ENCODE measurements around the gene CALR3. TPM values are rescaled to one million over a fixed set of nuclear protein-coding genes. Genes with fewer than 3 reads are reported as not detected.
"Not testable (repeated sequence)": the region's sequence is repeated elsewhere in the genome, so short reads cannot be mapped to it uniquely, and the experiment has no call there.

Gene CALR3
- total and polyA plus RNA-seq, 10 of the 15 experiments (the other 5 are each of a cell fraction or from before 2014, with no cell fraction given), result 0.05 to 0.45 (median 0.12) TPM; not detected in 2

- TF ChIP-seq HDAC2 (IDR thresholded peaks at IDR 0.05) (no peak), FOS (IDR thresholded peaks at IDR 0.05; ENCODE audit: borderline replicate concordance, extremely low read depth, insufficient read length) (no peak), ZNF24 (IDR thresholded peaks at IDR 0.05) (no peak)
Measured at GRCh38 chr19:16467581-16467980, 28.4 kb downstream of the CALR3 start (continued).

DNA sequence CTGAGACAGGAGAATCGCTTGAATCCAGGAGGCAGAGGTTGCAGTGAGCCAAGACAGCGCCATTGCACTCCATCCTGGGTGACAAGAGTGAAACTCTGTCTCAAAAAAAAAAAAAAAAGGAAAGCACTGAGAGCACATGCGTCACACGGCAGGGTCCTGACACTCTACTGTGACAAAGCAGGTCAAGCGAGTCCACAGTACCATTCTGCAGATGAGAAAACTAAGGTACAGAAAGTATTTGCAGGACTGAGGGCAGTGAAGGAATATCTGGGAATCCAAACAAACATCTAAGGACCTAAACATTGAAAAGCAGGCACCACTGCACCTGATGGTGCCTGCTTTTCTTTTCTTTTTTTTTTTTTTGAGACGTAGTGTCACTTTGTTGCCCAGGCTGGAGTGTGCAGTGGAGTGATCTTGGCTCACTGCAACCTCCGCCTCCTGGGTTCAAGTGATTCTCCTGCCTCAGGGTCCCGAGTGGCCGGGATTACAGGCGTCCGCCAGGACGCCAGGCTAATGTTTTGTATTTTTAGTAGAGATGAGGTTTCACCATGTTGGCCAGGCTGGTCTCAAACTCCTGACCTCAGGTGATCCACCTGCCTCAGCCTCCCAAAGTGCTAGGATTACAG lies 29.1 kb downstream of the CALR3 start:
- H3K27me3 ChIP-seq (replicated peaks in 1 of 2; ENCODE audit: control insufficient read depth in 2 of 2, insufficient read depth in 2 of 2, low read length in 1 of 2); intact Hi-C loops (cut with micrococcal nuclease; ENCODE audit: unreplicated experiment); CTCF ChIA-PET; H3K36me3 ChIP-seq (ENCODE audit: control insufficient read depth in 2 of 2, insufficient read depth in 2 of 2, low read length in 1 of 2); H2AFZ ChIP-seq (ENCODE audit: control insufficient read depth, low read depth, low read length); H3K4me2 ChIP-seq (ENCODE audit: control insufficient read depth, insufficient read depth); H3K4me3 ChIP-seq; POLR2A ChIA-PET; FAIRE-seq; H3K9ac ChIP-seq (ENCODE audit: control insufficient read depth, insufficient read depth, low read length); ATAC-seq; in situ Hi-C loops (cut with MboI); H3K27ac ChIP-seq (ENCODE audit: control insufficient read depth, insufficient read depth); DNase-seq (ENCODE audit: low read depth, low spot score); H3K9me3 ChIP-seq (replicated peaks; ENCODE audit: control insufficient read depth, insufficient read depth, low read length); BruUV-seq (replicated peaks); RAD21 ChIA-PET (ENCODE audit: unreplicated experiment); H4K20me1 ChIP-seq (ENCODE audit: control insufficient read depth, insufficient read depth); SMC1A ChIA-PET (ENCODE audit: uncharacterized antibody, unreplicated experiment): not testable (repeated sequence)
- Histone ChIP-seq H3K79me2 (ENCODE audit: control insufficient read depth, insufficient read depth, low read length) (peaks cover 88% of the 10 kb centered on the region), H3K4me1 (ENCODE audit: control insufficient read depth, insufficient read depth, low read length) (peaks cover 21% of the 10 kb centered on the region; the same call in 1 of the 2 replicates)
- WGBS (ENCODE audit: insufficient coverage, insufficient replicate concordance, low lambda C conversion rate, missing lambda C conversion rate), result 83% methylated on average over 10 of the region's 12 CpGs

DNA sequence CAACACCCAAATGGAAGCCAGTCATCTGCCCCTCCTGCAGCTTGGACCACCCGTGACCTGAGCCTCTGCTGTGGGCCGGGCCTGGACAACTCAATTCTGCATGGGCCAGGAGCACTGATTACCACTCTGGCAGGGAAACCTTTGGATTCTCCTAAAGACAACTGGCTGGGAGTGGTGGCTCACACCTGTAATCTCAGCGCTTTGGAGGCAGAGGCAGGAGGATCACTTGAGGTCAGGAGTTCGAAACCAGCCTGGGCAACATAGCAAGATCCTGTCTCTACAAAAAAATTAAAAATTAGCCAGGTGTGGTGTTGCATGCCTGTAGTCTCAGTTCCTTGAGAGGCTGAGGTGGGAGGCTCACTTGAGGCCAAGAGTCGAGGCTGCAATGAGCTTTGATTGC lies 30.7 kb downstream of the CALR3 start:
- no peak for FAIRE-seq
- WGBS (ENCODE audit: insufficient coverage, insufficient replicate concordance, low lambda C conversion rate, missing lambda C conversion rate), result 96% methylated on average over 5 of the region's 5 CpGs
- H2AFZ ChIP-seq (ENCODE audit: control insufficient read depth, low read depth, low read length), result no peak overlapping the region
- in situ Hi-C loops (cut with MboI), result no loop called here
- H3K36me3 ChIP-seq (ENCODE audit: control insufficient read depth in 2 of 2, insufficient read depth in 2 of 2, low read length in 1 of 2), result peaks cover 0 to 1% of the 10 kb centered on the region in 2 experiments; a peak in 2 of 4 replicates
- H4K20me1 ChIP-seq (ENCODE audit: control insufficient read depth, insufficient read depth), result peaks cover 4% of the 10 kb centered on the region
- CTCF ChIA-PET, result interaction anchor here (0.9 kb wide), 1 partner anchor 20 kb away, joined by 5 read pairs; no protein-coding TSS in a partner anchor
- no peak overlapping the region for H3K27ac ChIP-seq (ENCODE audit: control insufficient read depth, insufficient read depth)
- TF ChIP-seq IRF4 (IDR thresholded peaks at IDR 0.05; ENCODE audit: low read depth, low read length), result no peak
- no peak for ATAC-seq
- peaks cover 85% of the 10 kb centered on the region for H3K79me2 ChIP-seq (ENCODE audit: control insufficient read depth, insufficient read depth, low read length)
- no TSS peak for BruUV-seq (replicated peaks)
- H3K4me2 ChIP-seq (ENCODE audit: control insufficient read depth, insufficient read depth), result no peak overlapping the region
- H3K9me3 ChIP-seq (replicated peaks; ENCODE audit: control insufficient read depth, insufficient read depth, low read length), result no peaks in the 10 kb centered on the region
- intact Hi-C loops (cut with micrococcal nuclease; ENCODE audit: unreplicated experiment), result no loop called here
- no peaks in the 10 kb centered on the region for H3K27me3 ChIP-seq (replicated peaks in 1 of 2; ENCODE audit: control insufficient read depth in 2 of 2, insufficient read depth in 2 of 2, low read length in 1 of 2)
- no peak for DNase-seq (ENCODE audit: low read depth, low spot score)
- no peak overlapping the region for H3K9ac ChIP-seq (ENCODE audit: control insufficient read depth, insufficient read depth, low read length)
- RAD21 ChIA-PET (ENCODE audit: unreplicated experiment), result no interaction called here
- POLR2A ChIA-PET, result interaction anchor here (0.6 to 1.0 kb wide), 4 partner anchors 10 to 430 kb away, joined by 3 to 5 read pairs (median 4); no protein-coding TSS in a partner anchor
- SMC1A ChIA-PET (ENCODE audit: uncharacterized antibody, unreplicated experiment), result interaction anchor here (0.9 kb wide), 1 partner anchor 8 kb away, joined by 4 read pairs; no protein-coding TSS in a partner anchor
- no peak overlapping the region for H3K4me3 ChIP-seq
- H3K4me1 ChIP-seq (ENCODE audit: control insufficient read depth, insufficient read depth, low read length), result peaks cover 18% of the 10 kb centered on the region; the same call in 1 of the 2 replicates

Data from GM12878 (cell line).